ENCODE measurements around the gene SBF1.
"Not testable (repeated sequence)": the region's sequence is repeated elsewhere in the genome, so short reads cannot be mapped to it uniquely, and the experiment has no call there.

The SBF1 gene

DNA sequence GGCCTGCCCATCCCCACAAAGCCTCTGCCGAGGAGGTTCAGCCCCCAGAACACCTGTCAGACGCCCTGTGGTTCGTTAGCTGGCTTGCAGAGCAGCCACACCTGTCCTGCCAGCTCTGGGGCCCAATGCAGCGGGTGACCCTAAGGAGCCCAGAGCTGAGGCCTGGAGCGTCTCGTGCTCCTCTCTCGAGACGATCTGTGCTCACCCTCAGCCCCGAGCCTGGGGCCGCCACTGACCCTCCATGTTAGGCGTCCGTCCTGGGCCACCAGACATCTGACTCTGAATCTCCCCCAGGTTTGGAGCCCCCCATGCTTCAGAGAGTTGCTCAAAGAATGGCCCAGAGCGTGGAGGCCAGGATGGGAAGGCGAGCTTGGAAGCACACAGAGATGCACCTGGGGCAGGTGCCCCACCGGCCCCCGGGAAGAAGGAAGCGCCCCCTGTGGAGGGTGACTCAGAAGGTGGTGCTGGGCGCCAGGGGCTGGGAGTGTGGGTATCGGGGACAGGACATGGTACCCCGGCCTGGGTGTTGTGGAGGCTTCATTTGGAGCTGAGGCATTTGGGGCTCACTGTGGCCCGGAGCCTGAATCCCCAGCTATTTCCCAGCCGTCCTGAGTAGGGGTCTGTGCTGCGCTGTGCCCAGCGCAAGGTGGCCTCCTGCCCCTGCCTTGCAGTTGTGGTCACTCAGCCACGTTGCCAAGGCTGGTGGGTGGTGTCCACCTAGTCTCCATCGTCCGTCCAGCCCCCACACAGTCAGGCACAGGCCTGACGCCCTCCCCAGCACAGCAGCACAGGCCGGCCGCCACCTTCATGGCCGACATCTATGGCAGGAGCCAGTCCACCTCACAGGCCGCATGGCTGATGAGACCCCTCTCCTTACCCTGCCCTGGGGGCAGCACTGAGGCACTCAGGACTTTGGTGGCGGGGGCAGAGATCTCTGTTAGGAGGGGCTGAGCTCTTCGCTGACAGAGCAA, 36.2 kb downstream of the SBF1 start:
- Histone ChIP-seq H3K4me3 (ENCODE audit: low read length) (no peak overlapping the region), H2AFZ (ENCODE audit: low read depth, low read length) (no peak overlapping the region), H3K4me1 (ENCODE audit: insufficient read depth, low read length) (no peaks in the 10 kb centered on the region), H3K9me3 (ENCODE audit: low read length) (no peaks in the 10 kb centered on the region), H3K36me3 (ENCODE audit: insufficient read depth, low read length) (peaks cover 64% of the 10 kb centered on the region), H3K27me3 (ENCODE audit: insufficient read depth, low read length) (no peaks in the 10 kb centered on the region)

DNA sequence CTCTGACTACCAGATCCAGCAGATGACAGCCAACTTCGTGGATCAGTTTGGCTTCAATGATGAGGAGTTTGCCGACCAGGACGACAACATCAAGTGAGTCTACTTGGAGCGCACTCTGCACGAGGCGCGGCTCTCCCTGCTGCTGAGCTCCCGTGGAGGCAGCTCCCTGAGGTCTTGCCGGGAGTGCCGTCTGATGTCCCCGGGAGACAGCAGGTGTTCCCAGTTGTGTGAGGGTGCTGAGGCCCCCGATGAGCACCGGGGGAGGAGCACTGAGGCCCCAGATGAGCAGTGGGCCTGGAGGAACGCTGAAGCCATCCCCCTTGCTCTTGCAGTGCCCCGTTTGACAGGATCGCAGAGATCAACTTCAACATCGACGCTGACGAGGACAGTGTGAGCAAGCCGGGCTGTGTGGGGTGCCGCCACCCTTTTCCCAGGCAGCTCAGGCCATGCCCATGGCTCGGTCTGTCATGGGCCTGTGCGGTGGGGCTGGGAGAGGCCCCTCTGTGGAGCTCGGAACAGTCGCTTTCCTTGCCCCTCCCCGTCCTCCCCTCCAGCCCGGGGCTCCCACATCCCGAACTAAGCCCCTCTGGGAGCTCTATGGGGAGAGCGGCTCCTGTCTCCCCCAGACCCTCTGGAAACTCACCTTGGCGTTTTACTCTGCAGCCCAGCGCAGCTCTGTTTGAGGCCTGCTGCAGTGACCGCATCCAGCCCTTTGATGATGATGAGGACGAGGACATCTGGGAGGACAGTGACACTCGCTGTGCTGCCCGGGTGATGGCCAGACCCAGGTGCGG, 37.1 kb downstream of the SBF1 start:
- Histone ChIP-seq H3K4me3 (ENCODE audit: low read length) (no peak overlapping the region), H3K36me3 (ENCODE audit: insufficient read depth, low read length) (peaks cover 66% of the 10 kb centered on the region), H2AFZ (ENCODE audit: low read depth, low read length) (no peak overlapping the region), H3K9me3 (ENCODE audit: low read length) (no peaks in the 10 kb centered on the region), H3K27me3 (ENCODE audit: insufficient read depth, low read length) (no peaks in the 10 kb centered on the region), H3K4me1 (ENCODE audit: insufficient read depth, low read length) (no peaks in the 10 kb centered on the region)

DNA sequence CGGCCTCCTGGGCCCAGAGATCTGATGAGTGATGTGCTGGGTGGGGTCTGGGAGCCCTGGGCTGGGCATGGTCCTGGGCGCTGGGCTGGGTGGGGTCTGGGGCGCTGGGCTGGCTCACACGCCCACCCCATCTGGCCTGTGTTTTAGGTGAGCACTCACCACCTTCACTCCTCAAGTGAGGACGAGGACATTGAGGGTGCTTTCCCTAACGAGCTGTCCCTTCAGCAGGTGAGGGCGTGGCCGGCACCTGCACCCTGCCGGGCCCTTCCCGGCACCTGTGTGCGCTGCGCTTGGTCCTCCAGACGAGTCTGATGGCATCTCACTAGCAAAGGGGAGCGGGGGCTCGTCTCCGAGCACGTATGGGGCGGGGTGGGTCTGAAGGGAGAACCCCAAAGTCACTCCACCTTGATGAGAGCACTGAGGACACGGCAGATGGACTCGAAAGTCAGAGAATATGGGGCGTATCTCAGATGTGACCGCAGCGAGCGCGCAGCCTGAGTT, 37.9 kb downstream of the SBF1 start:
- no peaks in the 10 kb centered on the region for H3K27me3 ChIP-seq (ENCODE audit: insufficient read depth, low read length)
- H3K4me1 ChIP-seq (ENCODE audit: insufficient read depth, low read length): no peaks in the 10 kb centered on the region
- H3K9me3 ChIP-seq (ENCODE audit: low read length): no peaks in the 10 kb centered on the region
- peaks cover 72% of the 10 kb centered on the region for H3K36me3 ChIP-seq (ENCODE audit: insufficient read depth, low read length)
- no peak overlapping the region for H2AFZ ChIP-seq (ENCODE audit: low read depth, low read length)
- H3K4me3 ChIP-seq (ENCODE audit: low read length): no peak overlapping the region

DNA sequence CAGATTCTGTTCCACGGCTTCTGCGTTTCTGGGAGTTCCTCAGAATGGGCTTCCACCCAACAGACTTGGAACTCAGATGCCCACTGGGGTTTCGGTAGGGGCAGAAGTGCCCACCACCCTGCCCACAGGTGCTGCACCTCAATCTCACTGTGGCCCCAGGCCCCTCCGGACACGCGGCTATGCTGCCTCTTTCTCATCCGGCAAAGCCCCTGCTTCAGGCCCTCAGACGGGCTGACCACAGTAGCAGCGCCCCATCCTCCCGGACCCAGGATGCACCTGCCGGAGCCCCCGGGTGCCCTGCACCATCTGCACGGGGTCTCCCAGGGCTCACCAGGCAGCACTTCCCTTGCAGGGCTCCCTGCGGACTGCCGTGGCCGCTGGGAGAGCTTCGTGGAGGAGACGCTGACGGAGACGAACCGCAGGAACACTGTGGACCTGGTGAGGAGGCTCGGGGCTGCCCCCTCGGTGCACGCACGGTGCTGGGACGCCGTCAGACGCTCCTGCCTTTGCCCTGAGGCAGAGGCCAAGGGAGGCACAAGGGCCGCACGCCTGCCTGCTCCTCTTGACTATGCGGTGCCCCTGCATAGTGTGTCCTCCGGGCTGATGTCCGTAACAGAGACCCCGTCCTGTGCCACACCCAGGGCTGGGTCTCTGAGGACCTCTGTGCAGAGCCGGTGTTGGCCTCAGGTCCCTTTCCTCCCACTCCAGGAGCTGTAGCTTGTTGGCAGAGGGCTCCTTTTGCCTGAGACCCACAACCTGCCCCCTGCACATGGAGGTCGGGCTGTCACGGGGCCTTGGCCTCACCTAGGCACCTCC, 38.6 kb downstream of the SBF1 start:
- no peak overlapping the region for H2AFZ ChIP-seq (ENCODE audit: low read depth, low read length)
- H3K36me3 ChIP-seq (ENCODE audit: insufficient read depth, low read length): peaks cover 74% of the 10 kb centered on the region
- no peak overlapping the region for H3K4me3 ChIP-seq (ENCODE audit: low read length)
- H3K4me1 ChIP-seq (ENCODE audit: insufficient read depth, low read length): no peaks in the 10 kb centered on the region
- no peaks in the 10 kb centered on the region for H3K27me3 ChIP-seq (ENCODE audit: insufficient read depth, low read length)
- no peaks in the 10 kb centered on the region for H3K9me3 ChIP-seq (ENCODE audit: low read length)

DNA sequence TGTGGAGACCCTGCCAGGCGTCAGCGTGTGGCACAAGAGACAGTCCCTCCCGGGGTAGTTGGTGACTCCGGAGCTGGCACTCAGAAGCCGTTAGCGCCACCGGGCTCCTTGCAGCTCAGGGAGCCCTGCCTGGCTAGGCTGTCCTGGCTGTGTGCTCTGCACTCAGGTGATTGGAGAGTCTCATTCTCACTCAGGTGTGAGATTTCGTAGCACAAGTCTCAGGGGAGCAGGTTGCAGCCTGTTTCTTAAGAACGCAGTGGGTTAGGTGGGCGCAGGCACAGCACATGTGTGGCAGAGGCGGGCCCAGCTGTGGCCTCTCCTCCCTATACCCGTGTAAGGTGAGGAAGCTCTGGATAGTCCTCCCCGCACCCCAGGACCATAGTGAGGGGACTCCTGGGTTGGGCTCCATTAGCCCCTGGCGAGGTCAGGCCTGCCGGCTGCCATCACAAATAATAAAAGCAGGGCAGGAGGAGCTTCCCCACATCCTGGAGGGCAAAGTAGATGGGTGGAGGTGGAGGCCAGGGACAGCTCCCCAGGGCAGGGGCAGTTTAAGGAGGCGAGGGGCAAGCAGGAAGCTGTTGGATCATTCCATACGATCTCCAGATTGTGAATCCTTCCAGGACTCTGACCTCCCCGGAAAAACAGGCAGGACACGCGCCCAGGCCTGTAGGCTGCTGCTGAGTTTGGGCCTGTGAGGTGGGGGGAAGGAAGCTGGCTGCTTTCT, 39.4 kb downstream of the SBF1 start:
- Histone ChIP-seq H3K4me3 (ENCODE audit: low read length) (no peak overlapping the region), H3K9me3 (ENCODE audit: low read length) (no peaks in the 10 kb centered on the region), H3K27me3 (ENCODE audit: insufficient read depth, low read length) (no peaks in the 10 kb centered on the region), H2AFZ (ENCODE audit: low read depth, low read length) (no peak overlapping the region), H3K4me1 (ENCODE audit: insufficient read depth, low read length) (no peaks in the 10 kb centered on the region), H3K36me3 (ENCODE audit: insufficient read depth, low read length) (peaks cover 79% of the 10 kb centered on the region)

DNA sequence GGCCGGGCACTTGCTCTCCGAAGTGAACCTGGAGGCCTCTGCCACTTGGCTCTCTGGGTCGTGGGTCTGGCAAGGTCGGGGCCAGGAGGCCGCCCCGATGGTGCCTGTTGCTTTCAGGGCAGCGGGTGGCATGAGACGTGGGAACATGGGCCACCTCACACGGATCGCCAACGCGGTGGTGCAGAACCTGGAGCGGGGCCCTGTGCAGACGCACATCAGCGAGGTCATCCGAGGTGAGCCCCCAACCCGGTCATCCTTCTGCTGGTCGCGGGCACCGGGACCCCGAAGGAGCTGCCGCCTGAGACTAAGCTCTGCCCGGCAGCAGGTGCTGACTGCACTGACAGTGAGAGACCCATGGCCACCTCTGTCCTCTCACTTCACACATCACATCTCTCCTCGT, 40.0 kb downstream of the SBF1 start:
- H3K27me3 ChIP-seq (ENCODE audit: insufficient read depth, low read length): no peaks in the 10 kb centered on the region
- H3K36me3 ChIP-seq (ENCODE audit: insufficient read depth, low read length): peaks cover 79% of the 10 kb centered on the region
- no peak overlapping the region for H3K4me3 ChIP-seq (ENCODE audit: low read length)
- H3K9me3 ChIP-seq (ENCODE audit: low read length): no peaks in the 10 kb centered on the region
- H2AFZ ChIP-seq (ENCODE audit: low read depth, low read length): no peak overlapping the region
- H3K4me1 ChIP-seq (ENCODE audit: insufficient read depth, low read length): no peaks in the 10 kb centered on the region

DNA sequence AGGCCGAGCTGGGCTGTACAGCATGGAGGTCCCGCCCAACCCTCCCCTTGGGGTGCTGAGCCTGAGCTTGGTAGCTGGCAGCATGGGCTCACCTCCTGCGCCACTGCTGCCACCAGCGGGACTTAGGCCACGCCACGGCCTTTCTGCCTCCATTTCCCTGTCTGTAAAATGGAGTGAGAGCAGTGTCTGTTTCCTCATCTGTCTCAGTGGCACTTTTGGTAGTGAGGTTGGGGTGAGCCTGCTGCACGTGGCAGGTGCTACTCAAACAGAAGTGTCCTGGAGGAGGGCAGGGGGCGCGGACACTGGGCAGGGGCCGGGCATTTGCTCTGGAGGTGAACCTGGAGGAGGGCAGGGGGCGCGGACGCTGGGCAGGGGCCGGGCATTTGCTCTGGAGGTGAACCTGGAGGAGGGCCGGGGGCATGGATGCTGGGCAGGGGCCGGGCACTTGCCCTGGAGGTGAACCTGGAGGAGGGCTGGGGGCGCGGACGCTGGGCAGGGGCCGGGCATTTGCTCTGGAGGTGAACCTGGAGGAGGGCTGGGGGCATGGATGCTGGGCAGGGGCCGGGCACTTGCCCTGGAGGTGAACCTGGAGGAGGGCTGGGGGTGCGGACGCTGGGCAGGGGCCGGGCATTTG, 41.8 kb downstream of the SBF1 start:
- not testable (repeated sequence) for H3K4me1 ChIP-seq (ENCODE audit: insufficient read depth, low read length); H3K27me3 ChIP-seq (ENCODE audit: insufficient read depth, low read length); H2AFZ ChIP-seq (ENCODE audit: low read depth, low read length); H3K4me3 ChIP-seq (ENCODE audit: low read length); H3K9me3 ChIP-seq (ENCODE audit: low read length)
- peaks cover 77% of the 10 kb centered on the region for H3K36me3 ChIP-seq (ENCODE audit: insufficient read depth, low read length)

DNA sequence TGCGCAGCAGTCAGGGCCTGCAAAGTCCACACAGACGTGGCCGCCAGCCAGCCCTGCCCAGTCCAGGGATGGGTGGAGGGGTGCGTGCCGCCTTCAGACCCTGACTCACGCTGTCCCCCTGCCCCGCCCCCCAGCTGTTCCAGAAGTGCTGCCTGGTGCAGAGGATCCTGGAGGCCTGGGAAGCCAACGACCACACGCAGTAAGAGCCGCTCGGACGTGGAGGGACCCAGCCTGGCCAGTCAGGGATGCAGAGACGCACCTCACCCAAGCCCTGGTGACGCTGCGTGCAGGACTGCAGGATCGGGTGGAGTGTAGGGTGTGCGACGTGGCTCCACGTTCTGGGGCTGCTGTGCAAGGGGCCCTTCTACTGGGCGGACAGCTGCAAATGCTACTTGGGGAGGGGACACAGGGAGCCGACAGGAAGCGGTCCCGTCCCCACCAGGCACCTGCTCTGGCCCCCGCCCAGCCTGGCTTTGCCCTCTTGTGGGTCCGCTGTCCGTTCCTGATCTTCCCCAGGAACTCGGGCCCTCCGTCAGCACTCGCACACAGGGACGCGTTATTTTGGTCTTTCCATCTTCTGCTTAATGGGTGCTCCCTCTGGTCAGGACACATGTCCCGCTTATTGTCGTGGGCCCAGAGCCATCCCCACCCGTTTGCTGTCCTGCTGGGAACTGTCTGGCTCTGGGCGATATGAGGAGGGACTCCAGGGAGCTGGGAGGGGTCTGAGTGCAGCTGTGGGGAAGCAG, 42.5 kb downstream of the SBF1 start:
- H3K9me3 ChIP-seq (ENCODE audit: low read length): no peaks in the 10 kb centered on the region
- H3K4me1 ChIP-seq (ENCODE audit: insufficient read depth, low read length): no peaks in the 10 kb centered on the region
- no peak overlapping the region for H2AFZ ChIP-seq (ENCODE audit: low read depth, low read length)
- no peaks in the 10 kb centered on the region for H3K27me3 ChIP-seq (ENCODE audit: insufficient read depth, low read length)
- H3K36me3 ChIP-seq (ENCODE audit: insufficient read depth, low read length): peaks cover 74% of the 10 kb centered on the region
- no peak overlapping the region for H3K4me3 ChIP-seq (ENCODE audit: low read length)

DNA sequence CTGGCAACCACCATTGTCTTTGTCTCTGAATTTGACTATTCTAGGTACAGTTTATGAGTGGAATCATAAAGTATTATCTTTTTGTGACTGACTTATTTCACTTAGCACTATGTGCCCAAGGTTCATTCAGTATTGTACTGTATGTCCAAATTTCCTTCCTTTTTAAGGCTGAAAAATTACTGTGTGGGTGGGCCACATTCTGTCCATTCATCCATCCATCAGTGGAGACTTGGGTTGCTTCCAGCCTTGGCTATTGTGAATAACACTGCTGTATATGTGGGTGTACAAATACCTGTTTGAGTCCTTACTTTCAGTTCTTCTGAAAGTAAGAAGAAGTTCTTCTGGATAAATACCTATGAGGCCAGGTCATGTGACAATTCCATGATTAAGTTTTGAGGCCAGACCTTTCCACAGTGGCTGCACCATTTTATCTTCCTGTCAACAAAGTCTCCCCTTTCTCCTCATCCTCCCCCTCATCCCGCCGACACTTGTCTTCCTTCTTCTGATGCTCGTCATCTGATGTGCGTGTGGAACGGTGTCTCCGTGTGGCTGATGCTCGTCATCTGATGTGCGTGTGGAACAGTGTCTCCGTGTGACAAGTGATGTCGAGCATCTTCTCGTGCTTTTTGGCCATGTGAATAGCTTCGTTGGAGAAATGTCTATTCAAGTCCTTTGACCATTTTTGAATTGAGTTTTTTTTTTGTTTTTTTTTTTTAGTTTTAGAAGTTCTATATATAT, 49.5 kb downstream of the SBF1 start:
- Histone ChIP-seq H3K27me3 (ENCODE audit: insufficient read depth, low read length) (no peaks in the 10 kb centered on the region), H3K9me3 (ENCODE audit: low read length) (peaks cover 4% of the 10 kb centered on the region), H3K4me3 (ENCODE audit: low read length) (no peak overlapping the region), H2AFZ (ENCODE audit: low read depth, low read length) (no peak overlapping the region), H3K4me1 (ENCODE audit: insufficient read depth, low read length) (no peaks in the 10 kb centered on the region), H3K36me3 (ENCODE audit: insufficient read depth, low read length) (peaks cover 76% of the 10 kb centered on the region)

DNA sequence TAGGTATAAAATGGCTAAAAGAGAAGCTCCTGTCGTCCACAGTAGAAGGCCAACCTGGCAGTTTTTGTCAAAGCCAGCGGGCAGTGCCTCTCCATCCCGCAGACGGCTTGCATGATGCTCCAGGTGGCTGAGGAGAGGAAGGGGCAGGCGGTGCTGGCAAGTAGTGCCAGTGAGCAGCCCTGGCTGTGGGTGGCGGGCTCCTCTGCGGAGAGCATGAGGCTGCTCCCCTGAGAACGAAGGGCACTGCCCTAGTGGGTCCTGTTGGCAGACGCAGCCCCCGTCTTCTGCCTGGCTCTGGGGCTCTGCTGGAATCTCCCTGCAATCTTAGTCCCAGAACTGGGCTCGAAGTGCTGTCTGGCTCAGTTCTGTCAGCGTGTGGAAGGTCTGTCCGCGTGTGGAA, 50.9 kb downstream of the SBF1 start:
- Histone ChIP-seq H3K4me1 (ENCODE audit: insufficient read depth, low read length) (no peaks in the 10 kb centered on the region), H3K9me3 (ENCODE audit: low read length) (peaks cover 4% of the 10 kb centered on the region), H3K4me3 (ENCODE audit: low read length) (no peak overlapping the region), H3K36me3 (ENCODE audit: insufficient read depth, low read length) (peaks cover 78% of the 10 kb centered on the region), H3K27me3 (ENCODE audit: insufficient read depth, low read length) (no peaks in the 10 kb centered on the region), H2AFZ (ENCODE audit: low read depth, low read length) (no peak overlapping the region)
